BLaER1 (cell line): ENCODE results near the gene SEC14L1.
A peak's percentile ranks its signal among the peaks of the same experiment; 100 is the strongest.
"Not testable (repeated sequence)": the region's sequence is repeated elsewhere in the genome, so short reads cannot be mapped to it uniquely, and the experiment has no call there.

Source experiments
- H3K27ac ChIP-seq: shearing (Covaris generic); formaldehyde crosslinking; 2 replicates; pipeline ENCODE4 v1.8.1; 2022
- H3K27me3 ChIP-seq: shearing (Covaris generic); formaldehyde crosslinking; 2 replicates; pipeline ENCODE4 v1.8.1; 2022
- H3K36me3 ChIP-seq: shearing (Covaris generic); formaldehyde crosslinking; 2 replicates; pipeline ENCODE4 v1.8.1; 2022
- H3K4me1 ChIP-seq: shearing (Covaris generic); formaldehyde crosslinking; 2 replicates; pipeline ENCODE4 v1.8.1; 2022
- H3K4me2 ChIP-seq: shearing (Covaris generic); formaldehyde crosslinking; 2 replicates; pipeline ENCODE4 v1.8.1; 2022
- H3K4me3 ChIP-seq: shearing (Covaris generic); formaldehyde crosslinking; 2 replicates; pipeline ENCODE4 v1.8.1; 2022
- H3K9ac ChIP-seq: shearing (Covaris generic); formaldehyde crosslinking; 2 replicates; pipeline ENCODE4 v1.8.1; 2022
- H3K9me3 ChIP-seq: shearing (Covaris generic); formaldehyde crosslinking; 2 replicates; pipeline ENCODE4 v1.8.1; 2022
- H4K20me1 ChIP-seq: shearing (Covaris generic); formaldehyde crosslinking; 2 replicates; pipeline ENCODE4 v1.8.1; 2022
- Cebpa-rat ChIP-seq: shearing (Covaris generic); IDR thresholded peaks from 2 replicates; pipeline ENCODE4 v1.8.1; 2022

SEC14L1 gene

DNA sequence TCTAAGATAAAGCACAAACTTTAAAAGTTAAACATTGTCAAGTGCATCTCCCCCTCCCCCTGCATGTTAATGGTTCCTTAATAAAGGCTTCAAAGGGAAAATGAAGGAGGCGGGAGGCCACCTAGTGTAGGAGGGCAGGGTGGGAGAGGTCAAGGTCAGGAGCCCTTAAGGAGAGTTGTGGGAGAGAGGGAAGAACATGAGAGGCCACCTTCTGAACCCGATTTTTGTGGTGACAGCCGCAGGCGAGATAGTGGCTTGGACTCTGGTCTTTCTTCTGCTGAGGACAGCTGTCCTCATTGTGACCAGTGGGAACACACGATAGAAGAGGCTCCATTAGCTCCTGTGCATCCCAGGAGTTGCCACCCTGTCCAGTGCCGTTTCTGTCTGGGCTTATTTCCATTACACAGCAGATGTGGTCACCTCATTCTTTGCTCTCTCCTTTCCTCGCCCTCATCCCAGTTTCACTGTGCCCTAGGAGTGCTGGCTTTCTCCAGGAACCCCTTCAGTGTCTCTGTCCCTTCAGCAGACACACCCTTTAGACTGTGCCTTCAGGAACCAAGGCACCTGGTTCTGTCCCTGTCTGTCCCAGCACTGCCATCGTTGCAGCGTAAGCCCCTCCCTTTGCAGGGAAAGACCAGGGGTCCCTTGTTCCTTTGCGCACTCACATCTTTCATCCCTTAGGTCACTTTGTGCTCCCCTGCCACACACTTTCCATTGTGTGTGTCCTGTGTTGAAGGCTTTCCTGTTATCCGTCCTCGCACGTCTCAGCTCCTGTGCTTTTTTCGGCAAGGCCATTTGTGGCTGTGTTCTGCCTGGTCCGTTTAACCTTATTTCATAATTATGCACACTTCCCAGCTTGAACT, 7.5 kb downstream of the SEC14L1 start:
- TF ChIP-seq Cebpa-rat = no peak
- Histone ChIP-seq H4K20me1 (peaks cover 11% of the 10 kb centered on the region; the same call in 1 of the 2 replicates), H3K27me3 (no peaks in the 10 kb centered on the region), H3K4me2 (no peak overlapping the region), H3K9me3 (no peaks in the 10 kb centered on the region), H3K36me3 (peaks cover 68% of the 10 kb centered on the region), H3K4me3 (no peak overlapping the region), H3K27ac (no peak overlapping the region), H3K9ac (no peak overlapping the region), H3K4me1 (peaks cover 54% of the 10 kb centered on the region)

DNA sequence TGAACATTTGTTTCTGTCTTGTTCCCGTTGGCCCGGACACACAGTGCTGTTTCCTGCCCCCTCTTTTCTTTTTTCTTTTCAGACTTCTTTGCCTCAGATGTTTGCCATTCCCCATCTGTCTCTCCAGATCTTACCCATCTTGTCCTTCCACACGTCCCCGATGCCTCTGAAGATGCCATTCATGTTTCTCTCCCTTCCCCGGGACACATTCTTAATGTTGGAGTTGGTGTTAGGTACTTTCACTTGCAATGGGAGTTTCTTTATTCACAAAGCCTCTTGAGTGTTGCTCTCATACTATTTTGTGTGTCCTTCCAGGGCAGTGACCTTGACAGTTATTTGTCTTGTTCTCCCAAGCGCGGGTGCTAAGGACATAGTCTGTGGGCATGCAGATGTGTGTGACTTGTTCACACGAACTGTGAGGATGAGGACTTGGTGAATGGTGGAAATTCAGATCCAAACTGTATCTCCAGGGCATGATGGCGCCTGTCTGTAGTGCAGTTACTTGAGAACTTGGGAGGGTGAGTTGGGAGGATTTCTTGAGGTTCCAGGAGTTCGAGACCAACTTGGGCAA, 8.3 kb downstream of the SEC14L1 start:
- Histone ChIP-seq H4K20me1 (peaks cover 10% of the 10 kb centered on the region; the same call in 1 of the 2 replicates), H3K4me1 (peaks cover 52% of the 10 kb centered on the region), H3K4me2 (no peak overlapping the region), H3K27ac (no peak overlapping the region), H3K27me3 (no peaks in the 10 kb centered on the region), H3K4me3 (no peak overlapping the region), H3K36me3 (peaks cover 63% of the 10 kb centered on the region), H3K9ac (no peak overlapping the region), H3K9me3 (no peaks in the 10 kb centered on the region)
- TF ChIP-seq Cebpa-rat = no peak

DNA sequence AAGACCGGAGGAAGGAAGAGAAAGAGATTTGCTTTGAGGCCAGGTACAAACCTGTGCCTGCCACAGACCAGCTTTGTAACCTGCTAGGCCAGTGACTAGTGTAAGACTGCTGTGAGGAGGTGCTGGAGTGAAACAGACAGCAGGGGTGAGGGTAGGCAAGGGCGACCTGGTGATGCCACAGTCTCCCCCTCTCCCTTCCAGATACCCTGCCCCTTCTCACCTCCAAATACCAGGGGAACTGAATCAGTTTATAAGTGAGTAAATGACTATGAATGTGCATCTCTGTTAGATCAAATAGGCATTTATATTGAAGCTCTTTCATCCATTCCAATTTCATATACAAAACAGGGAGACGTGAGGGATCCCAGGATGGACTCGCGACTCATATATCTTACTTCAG, 9.4 kb downstream of the SEC14L1 start:
- no peak for TF ChIP-seq Cebpa-rat
- Histone ChIP-seq H3K9me3 (no peaks in the 10 kb centered on the region), H3K4me3 (no peak overlapping the region), H3K36me3 (peaks cover 52% of the 10 kb centered on the region), H3K27me3 (no peaks in the 10 kb centered on the region), H3K4me2 (peak overlapping the region; percentile 23), H3K4me1 (peaks cover 45% of the 10 kb centered on the region), H3K9ac (no peak overlapping the region), H4K20me1 (peaks cover 13% of the 10 kb centered on the region; the same call in 1 of the 2 replicates), H3K27ac (no peak overlapping the region)

DNA sequence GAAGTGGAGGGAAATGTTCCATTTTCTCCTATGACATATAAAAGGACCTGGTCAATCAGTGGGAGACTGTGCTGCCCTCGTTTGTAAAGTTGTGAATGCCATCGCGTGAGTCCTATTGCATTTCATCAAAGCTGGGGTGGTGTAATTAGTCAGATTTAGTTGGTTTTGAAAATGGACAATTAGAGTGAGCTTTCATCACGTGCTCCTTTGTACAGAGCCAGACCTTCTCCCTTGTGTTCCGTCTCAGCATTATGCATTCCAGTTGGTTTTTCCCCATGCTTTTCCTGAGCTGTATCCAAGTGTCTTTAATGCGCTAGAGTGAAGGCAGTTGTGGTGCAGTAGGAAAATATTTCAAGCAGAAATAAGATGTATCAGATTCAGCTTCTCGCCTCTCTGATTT, 10.4 kb downstream of the SEC14L1 start:
- Histone ChIP-seq H3K36me3 (peaks cover 46% of the 10 kb centered on the region), H3K9me3 (no peaks in the 10 kb centered on the region), H3K4me1 (peaks cover 36% of the 10 kb centered on the region), H3K4me3 (no peak overlapping the region), H4K20me1 (peaks cover 23% of the 10 kb centered on the region; the same call in 1 of the 2 replicates), H3K27ac (no peak overlapping the region), H3K4me2 (no peak overlapping the region), H3K27me3 (no peaks in the 10 kb centered on the region), H3K9ac (no peak overlapping the region)
- TF ChIP-seq Cebpa-rat = no peak

DNA sequence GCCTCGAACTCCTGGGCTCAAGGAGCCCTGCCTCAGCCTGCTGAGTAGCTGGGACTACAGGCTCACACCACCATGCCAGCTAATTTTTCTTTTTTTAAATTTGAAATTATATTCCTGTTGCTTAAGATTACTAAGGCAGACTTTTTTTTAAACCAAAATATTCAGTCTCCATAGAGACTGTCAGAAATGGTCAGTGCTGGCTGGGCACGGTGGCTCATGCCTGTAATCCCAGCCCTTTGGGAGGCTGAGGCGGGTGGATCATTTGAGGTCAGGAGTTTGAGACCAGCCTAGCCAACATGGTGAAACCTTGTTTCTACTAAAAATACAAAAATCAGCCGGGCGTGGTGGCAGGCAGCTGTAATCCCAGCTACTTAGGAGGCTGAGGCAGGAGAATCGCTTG, 11.3 kb downstream of the SEC14L1 start:
- Histone ChIP-seq H3K4me1 (peaks cover 34% of the 10 kb centered on the region), H3K4me2 (peak overlapping the region; percentile 15; the same call in 1 of the 2 replicates), H4K20me1 (peaks cover 26% of the 10 kb centered on the region; the same call in 1 of the 2 replicates), H3K36me3 (peaks cover 42% of the 10 kb centered on the region)
- not testable (repeated sequence) for H3K27me3 ChIP-seq, H3K9me3 ChIP-seq, H3K4me3 ChIP-seq, H3K9ac ChIP-seq, H3K27ac ChIP-seq

DNA sequence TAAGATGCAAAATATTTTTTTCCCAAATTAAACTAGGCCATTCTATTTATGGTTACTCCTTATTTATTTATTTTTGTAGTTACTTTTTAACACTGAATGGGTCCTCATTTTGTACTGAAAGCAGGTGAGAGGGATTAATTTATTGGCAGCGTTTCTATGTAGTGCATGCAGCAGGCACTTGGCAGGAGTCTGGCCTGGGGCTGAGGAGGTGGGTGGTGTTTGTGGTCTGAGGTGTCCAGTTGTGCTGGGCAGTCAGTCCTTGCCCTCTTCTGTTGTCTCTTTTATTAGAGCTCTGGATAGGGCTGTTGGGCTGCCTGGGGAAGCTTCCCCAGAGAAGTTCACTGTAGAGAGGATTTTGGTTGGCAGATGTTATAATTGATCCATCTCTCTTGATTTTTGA, 12.7 kb downstream of the SEC14L1 start:
- no peak overlapping the region for H3K9ac ChIP-seq
- peaks cover 42% of the 10 kb centered on the region for H3K36me3 ChIP-seq
- H3K4me2 ChIP-seq = no peak overlapping the region
- peaks cover 7% of the 10 kb centered on the region; the same call in 1 of the 2 replicates for H3K9me3 ChIP-seq
- peaks cover 26% of the 10 kb centered on the region; the same call in 1 of the 2 replicates for H4K20me1 ChIP-seq
- no peak overlapping the region for H3K27ac ChIP-seq
- H3K4me3 ChIP-seq = no peak overlapping the region
- peaks cover 34% of the 10 kb centered on the region for H3K4me1 ChIP-seq
- no peaks in the 10 kb centered on the region for H3K27me3 ChIP-seq
- TF ChIP-seq Cebpa-rat = no peak

DNA sequence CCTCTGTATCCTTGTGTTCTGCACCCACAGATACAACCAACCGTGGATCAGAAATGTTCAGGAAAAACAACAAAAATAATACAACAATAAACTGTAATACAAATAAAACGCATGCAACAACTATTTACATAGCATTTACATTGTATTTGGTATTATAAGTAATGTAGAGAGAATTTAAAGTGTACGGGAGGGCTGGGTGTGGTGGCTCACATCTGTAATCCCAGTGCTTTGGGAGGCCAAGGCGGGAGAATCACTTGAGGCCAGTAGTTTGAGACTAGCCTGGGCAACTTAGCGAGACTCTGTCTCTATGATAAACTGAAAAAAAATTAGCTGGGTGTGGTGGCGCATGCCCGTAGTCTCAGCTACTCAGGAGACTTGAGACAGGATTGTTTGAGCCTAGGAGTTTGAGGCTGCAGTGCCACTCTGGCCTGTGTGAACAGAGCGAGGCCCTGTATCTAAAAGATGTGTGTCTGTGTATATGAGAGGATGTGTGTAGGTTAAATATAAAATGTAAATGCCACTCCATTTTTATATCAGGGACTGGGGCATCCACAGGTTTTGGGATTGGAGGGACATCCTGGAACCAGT, 13.3 kb downstream of the SEC14L1 start:
- peaks cover 26% of the 10 kb centered on the region; the same call in 1 of the 2 replicates for H4K20me1 ChIP-seq
- H3K9me3 ChIP-seq = peaks cover 7% of the 10 kb centered on the region; the same call in 1 of the 2 replicates
- H3K9ac ChIP-seq = no peak overlapping the region
- no peak overlapping the region for H3K4me3 ChIP-seq
- TF ChIP-seq Cebpa-rat = no peak
- H3K36me3 ChIP-seq = peaks cover 37% of the 10 kb centered on the region
- no peaks in the 10 kb centered on the region for H3K27me3 ChIP-seq
- no peak overlapping the region for H3K4me2 ChIP-seq
- H3K27ac ChIP-seq = no peak overlapping the region
- H3K4me1 ChIP-seq = peaks cover 34% of the 10 kb centered on the region

DNA sequence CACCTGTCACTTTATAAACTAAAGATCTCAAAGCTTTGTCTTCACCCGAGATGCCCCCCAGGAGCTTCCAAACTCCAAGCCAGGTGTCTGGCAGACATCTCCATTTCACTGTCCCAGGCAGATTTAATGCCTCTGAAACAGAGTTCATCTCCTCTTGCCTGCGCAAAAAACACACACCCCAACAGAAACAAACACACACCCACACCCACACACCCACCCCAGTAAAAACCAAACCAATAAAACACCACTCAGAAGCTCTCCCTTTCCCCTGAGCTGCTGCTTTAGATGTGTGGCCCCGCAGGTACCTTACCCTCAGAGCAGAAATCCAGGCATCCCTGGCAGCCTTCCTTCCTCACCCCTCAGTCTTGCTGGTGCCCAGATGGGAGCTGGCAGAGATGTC, 14.4 kb downstream of the SEC14L1 start:
- Histone ChIP-seq H3K27ac (no peak overlapping the region; the same call in 1 of the 2 replicates), H3K27me3 (no peaks in the 10 kb centered on the region), H3K9me3 (peaks cover 7% of the 10 kb centered on the region; the same call in 1 of the 2 replicates), H3K4me3 (no peak overlapping the region), H3K36me3 (peaks cover 29% of the 10 kb centered on the region), H3K4me1 (peaks cover 34% of the 10 kb centered on the region), H3K9ac (no peak overlapping the region), H4K20me1 (peaks cover 24% of the 10 kb centered on the region; the same call in 1 of the 2 replicates), H3K4me2 (no peak overlapping the region)
- no peak for TF ChIP-seq Cebpa-rat

DNA sequence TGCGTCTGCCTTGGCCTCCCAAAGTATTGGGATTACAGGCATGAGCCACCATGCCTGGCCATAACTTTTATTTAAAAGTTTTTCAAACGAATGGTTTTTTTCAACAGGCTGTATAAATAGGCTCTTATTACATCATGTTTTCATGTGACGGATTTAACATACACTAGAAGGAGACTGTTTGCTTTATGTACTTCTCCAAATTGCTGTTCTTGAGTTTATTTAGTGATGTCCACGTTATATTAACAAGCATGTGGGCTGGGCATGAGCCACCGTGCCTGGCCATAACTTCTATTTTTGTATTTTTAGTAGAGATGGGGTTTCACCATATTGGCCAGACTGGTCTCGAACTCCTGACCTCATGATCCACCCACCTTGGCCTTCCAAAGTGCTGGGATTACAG, 17.0 kb downstream of the SEC14L1 start:
- not testable (repeated sequence) for H3K9me3 ChIP-seq, H3K27ac ChIP-seq, H3K27me3 ChIP-seq, H3K4me3 ChIP-seq, H3K4me2 ChIP-seq, H3K9ac ChIP-seq
- Histone ChIP-seq H3K36me3 (peaks cover 20% of the 10 kb centered on the region), H3K4me1 (peaks cover 29% of the 10 kb centered on the region), H4K20me1 (peaks cover 17% of the 10 kb centered on the region; the same call in 1 of the 2 replicates)
